Memory B cell (primary cell): ENCODE measurements around the gene TLR8.
"Not testable (repeated sequence)": the region's sequence is repeated elsewhere in the genome, so short reads cannot be mapped to it uniquely, and the experiment has no call there.

ENCODE experiments used
- ATAC-seq: fragments of 150-1000 bp; cut with Tn5 transposase; 2 replicates; pipeline ENCODE4 v1.10.0; 2021; ENCODE audit warnings: low read depth, mild to moderate bottlenecking, moderate library complexity
- DNase-seq, 2 donors: peaks; one replicate each; pipeline ENCODE4 v3.0.0; 2022; ENCODE audit warnings: low spot score in 2 of 2
- H3K27ac Mint-ChIP-seq: one replicate; pipeline ENCODE4 v1.8.0; 2022; ENCODE audit warnings: mild to moderate bottlenecking, moderate library complexity, mixed read lengths
- H3K27me3 Mint-ChIP-seq: one replicate; pipeline ENCODE4 v1.8.0; 2022; ENCODE audit warnings: mixed read lengths
- H3K36me3 Mint-ChIP-seq: one replicate; pipeline ENCODE4 v1.8.0; 2022; ENCODE audit warnings: mild to moderate bottlenecking, mixed read lengths
- H3K4me1 Mint-ChIP-seq: one replicate; pipeline ENCODE4 v1.8.0; 2022; ENCODE audit warnings: mixed read lengths
- H3K4me3 Mint-ChIP-seq: one replicate; pipeline ENCODE4 v1.8.0; 2022; ENCODE audit warnings: mild to moderate bottlenecking, moderate library complexity, mixed read lengths
- H3K9me3 Mint-ChIP-seq: one replicate; pipeline ENCODE4 v1.8.0; 2022; ENCODE audit warnings: mixed read lengths

Gene TLR8

DNA sequence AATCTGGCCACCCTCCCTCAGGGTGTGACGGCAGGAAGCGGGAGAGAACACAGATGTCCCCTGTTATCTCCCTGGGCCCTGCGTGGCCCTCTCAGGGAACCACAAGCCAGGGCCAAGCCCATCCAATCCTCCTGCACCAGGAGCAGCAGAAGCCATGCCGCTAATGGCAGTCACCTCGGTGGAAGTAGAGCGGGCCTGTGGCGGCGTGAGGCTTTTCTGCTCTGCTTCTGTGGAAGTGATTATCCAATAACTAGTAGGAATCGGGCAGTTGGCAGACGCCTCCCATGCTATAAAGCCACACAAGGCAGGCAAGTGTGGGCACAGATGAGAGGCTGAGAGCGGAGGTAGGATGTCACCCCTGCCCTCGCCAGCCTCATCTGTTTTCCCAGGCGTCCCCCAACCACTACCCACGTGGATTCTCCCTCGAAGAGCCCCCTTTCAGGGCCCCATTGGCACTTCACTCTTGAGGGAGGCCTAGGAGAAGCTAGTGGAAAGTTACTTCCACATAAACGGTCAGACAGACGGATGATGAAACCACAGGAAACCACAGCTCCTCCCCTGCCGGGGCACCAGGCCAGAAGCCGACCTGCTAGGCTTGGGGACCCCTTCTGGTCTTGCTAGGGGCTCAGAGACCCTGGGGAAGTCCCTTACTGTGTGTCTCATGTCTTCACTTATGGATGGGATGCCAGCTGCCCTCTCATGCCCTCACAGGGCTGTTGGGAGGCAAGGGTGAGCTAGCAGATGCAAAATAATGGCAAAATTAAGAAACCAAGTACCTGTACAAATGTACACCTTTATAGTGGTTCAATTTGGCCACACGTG is 49.7 kb downstream of the TLR8 start:
- no peaks in the 10 kb centered on the region for H3K36me3 Mint-ChIP-seq
- H3K4me1 Mint-ChIP-seq, result peaks cover 23% of the 10 kb centered on the region
- peak overlapping the region; percentile 97 for H3K27ac Mint-ChIP-seq
- ATAC-seq, result peak; percentile 54
- no peaks in the 10 kb centered on the region for H3K9me3 Mint-ChIP-seq
- peak in 1 of 2 donors; percentile 55 for DNase-seq
- no peaks in the 10 kb centered on the region for H3K27me3 Mint-ChIP-seq
- peak overlapping the region; percentile 79 for H3K4me3 Mint-ChIP-seq

DNA sequence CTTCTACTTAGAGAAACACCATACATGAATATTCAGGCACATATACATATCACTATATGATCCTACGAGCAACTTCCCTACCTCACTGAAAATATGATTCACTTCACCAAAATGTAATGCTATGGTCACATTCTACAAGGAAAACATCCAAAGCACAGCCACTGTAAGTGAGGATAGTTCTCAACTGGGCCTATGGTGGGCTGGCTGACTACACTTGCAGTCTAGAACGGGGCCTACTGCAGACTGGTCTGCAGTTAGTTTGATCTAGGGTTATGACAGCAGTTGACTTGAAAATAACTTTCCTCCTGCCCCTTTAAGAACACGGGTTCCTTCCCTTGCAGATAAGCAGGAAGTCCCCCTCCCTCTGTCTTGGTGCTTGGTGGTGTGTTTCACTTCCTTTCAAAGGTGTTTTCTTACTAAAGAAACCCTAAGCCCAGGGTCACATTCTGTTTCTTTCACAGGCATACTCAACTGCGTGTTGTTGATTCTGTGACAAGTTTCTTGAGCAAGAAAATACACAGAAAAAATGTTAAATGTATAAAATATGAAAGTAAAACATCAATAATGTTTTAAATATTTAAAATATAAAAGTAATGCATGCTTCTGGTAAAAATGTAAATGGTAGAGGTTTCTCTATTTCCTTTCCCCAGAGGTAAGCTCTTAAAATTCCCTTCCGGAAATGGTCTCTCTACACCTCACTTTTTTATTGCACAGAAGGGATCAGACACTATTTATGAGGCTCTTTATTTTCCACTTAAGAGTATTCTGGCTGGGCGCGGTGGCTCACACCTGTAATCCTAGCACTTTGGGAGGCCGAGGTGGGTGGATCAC is 50.5 kb downstream of the TLR8 start:
- peak overlapping the region; percentile 97 for H3K27ac Mint-ChIP-seq
- peaks cover 26% of the 10 kb centered on the region for H3K4me1 Mint-ChIP-seq
- H3K4me3 Mint-ChIP-seq, result peak overlapping the region; percentile 79
- ATAC-seq, result peak; percentile 85
- H3K27me3 Mint-ChIP-seq, result no peaks in the 10 kb centered on the region
- H3K36me3 Mint-ChIP-seq, result no peaks in the 10 kb centered on the region
- H3K9me3 Mint-ChIP-seq, result no peaks in the 10 kb centered on the region
- DNase-seq, result peak in 1 of 2 donors; percentile 46

DNA sequence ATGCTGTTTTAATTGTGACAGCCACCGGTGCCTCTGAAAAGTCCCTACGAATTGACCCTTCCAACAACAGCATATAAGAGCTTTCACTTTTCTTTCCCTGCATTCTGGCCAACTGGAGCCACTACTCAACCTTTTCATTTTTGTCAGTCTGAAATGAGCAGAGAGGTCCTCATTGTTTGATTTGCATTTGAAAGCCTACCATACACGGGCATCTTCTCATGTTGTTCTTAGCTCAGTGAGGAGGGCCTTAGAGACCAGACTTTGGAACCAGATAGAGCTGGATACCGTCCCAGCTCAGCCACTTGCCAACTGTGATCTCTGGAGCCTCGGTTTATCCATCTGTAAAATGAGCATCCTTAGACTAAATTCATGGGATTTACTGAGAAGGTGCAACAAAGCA is 51.6 kb downstream of the TLR8 start:
- DNase-seq (no peak), ATAC-seq (no peak)
- Mint-ChIP-seq H3K27me3 (no peaks in the 10 kb centered on the region), H3K9me3 (no peaks in the 10 kb centered on the region), H3K27ac (peak overlapping the region; percentile 97), H3K36me3 (no peaks in the 10 kb centered on the region), H3K4me1 (peaks cover 30% of the 10 kb centered on the region), H3K4me3 (peak overlapping the region; percentile 60)

DNA sequence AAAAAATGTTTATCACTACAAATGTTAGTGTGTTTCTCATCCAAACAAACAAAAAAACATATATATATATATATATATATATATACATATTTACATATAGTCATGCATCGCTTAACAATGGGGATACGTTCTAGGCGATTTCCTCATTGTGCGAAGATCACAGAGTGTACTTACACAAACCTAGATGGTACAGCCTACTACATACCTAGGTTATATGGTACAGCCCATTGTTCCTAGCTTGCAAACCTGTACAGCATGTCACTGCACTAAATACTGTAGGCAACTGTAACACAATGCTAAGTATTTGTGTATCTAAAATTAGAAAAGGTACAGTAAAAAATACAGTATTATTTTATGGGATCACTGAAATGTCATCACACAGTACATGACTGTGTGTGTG is 52.0 kb downstream of the TLR8 start:
- no peak overlapping the region for H3K4me3 Mint-ChIP-seq
- H3K9me3 Mint-ChIP-seq, result no peaks in the 10 kb centered on the region
- H3K4me1 Mint-ChIP-seq, result peaks cover 30% of the 10 kb centered on the region
- no peak for DNase-seq
- peak overlapping the region; percentile 97 for H3K27ac Mint-ChIP-seq
- H3K36me3 Mint-ChIP-seq, result no peaks in the 10 kb centered on the region
- ATAC-seq, result no peak
- H3K27me3 Mint-ChIP-seq, result no peaks in the 10 kb centered on the region

DNA sequence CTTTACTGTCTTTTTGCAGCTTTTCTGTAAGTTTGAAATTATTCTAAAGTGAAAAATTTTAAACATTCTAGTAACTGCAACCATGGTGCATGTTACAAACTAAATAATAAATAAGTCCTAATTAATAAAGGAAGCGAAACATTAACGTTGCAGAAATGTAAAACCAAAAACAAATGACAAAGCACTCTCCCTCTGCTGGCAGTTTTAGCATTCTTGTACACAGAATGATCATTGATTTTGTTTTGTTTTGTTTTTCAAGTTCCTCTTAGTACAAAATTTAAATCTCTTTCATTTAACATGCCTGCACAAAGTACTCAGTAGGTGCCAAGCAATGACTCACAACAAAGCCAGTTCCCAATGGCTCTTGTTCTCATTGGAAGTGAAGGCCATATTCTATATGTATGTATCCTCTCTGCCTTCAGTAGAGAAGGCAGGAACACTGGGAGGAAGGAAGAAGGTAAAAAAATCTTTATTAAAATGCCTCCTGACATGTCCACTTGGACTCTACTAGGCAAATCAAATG is 54.8 kb downstream of the TLR8 start:
- Mint-ChIP-seq H3K27me3 (no peaks in the 10 kb centered on the region), H3K9me3 (no peaks in the 10 kb centered on the region), H3K36me3 (no peaks in the 10 kb centered on the region), H3K4me3 (peak overlapping the region; percentile 34), H3K4me1 (peaks cover 27% of the 10 kb centered on the region), H3K27ac (peak overlapping the region; percentile 83)
- ATAC-seq (no peak), DNase-seq (no peak)

DNA sequence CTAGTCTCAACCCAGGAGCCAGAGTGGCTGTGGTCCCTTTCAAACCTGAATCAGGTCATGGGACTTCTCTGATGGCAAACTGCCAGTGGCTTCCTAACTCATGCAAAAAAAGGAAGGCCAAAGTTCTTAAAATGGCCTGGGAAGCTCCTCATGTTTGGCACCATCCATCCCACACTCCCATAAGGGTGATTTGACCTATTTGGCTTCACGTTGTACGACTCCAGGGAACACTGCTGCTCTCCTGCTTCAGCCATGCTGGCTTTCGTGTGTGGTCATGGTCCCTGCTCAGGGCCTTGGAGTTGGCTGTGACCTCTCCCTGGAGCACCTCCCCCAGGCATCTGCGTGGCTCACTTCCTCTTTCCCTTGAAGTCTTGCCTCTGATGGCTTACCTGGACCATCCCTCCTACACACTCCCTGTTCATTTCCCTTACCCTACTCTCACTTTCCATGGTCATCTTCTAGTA is 55.7 kb downstream of the TLR8 start:
- H3K27ac Mint-ChIP-seq, result peak overlapping the region; percentile 83
- H3K27me3 Mint-ChIP-seq, result no peaks in the 10 kb centered on the region
- ATAC-seq (no peak), DNase-seq (no peak)
- no peaks in the 10 kb centered on the region for H3K36me3 Mint-ChIP-seq
- no peak overlapping the region for H3K4me3 Mint-ChIP-seq
- no peaks in the 10 kb centered on the region for H3K9me3 Mint-ChIP-seq
- peaks cover 22% of the 10 kb centered on the region for H3K4me1 Mint-ChIP-seq

DNA sequence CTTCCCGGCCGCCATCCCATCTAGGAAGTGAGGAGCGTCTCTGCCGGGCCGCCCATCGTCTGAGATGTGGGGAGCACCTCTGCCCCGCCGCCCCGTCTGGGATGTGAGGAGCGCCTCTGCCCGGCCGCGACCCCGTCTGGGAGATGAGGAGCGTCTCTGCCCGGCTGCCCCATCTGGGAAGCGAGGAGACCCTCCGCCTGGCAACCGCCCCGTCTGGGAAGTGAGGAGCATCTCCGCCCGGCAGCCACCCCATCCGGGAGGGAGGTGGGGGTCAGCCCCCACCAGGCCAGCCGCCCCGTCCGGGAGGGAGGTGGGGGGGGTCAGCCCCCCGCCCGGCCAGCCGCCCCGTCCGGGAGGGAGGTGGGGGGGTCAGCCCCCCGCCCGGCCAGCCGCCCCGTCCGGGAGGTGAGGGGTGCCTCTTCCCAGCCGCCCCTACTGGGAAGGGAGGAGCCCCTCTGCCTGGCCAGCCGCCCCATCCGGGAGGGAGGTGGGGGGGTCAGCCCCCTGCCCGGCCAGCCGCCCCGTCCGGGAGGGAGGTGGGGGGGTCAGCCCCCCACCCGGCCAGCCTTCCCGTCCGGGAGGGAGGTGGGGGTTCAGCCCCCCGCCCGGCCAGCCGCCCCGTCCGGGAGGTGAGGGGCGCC is 56.9 kb downstream of the TLR8 start:
- H3K27me3 Mint-ChIP-seq, DNase-seq, H3K9me3 Mint-ChIP-seq, H3K36me3 Mint-ChIP-seq, H3K27ac Mint-ChIP-seq, H3K4me3 Mint-ChIP-seq, ATAC-seq: not testable (repeated sequence)
- peaks cover 22% of the 10 kb centered on the region for H3K4me1 Mint-ChIP-seq

DNA sequence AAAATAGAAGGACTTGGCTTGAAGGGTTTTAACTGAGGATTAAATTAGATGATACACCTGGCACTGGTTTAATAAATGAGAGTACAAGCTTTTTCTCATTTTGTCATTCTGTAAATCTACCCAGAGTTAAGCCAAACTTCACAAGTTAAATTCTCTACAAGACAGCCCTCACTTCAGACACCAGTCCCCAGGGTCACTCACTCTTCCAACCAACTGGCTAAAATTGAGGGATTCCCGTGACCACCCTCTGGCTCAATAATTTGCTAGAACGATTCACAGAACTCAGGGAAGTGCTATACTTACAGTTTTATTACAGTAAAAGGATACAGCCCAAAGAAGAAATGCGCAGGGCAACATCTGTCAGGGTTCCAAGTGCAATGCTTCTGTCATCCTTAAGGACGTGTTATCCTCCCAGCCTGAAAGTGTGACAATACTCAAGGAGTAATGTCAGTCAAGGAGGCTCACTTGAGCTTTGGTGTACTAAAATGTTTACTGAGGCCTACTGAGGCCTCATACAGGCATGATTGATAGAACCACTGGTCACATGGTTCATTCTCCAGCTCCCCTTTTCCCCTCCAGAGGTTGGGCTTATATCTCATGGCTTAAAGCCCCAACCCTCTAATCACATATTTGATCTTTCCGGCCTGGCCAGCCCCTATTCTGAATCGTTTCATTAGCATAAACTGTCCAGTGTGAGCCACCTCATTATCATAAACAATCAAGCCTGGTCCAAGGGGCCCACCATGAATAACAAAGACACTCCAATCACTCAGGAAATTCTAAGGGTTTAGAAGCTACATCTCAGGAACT is 58.9 kb downstream of the TLR8 start:
- H3K4me1 Mint-ChIP-seq, result peaks cover 21% of the 10 kb centered on the region
- H3K27ac Mint-ChIP-seq, result peak overlapping the region; percentile 38
- DNase-seq (no peak), ATAC-seq (no peak)
- no peaks in the 10 kb centered on the region for H3K9me3 Mint-ChIP-seq
- no peaks in the 10 kb centered on the region for H3K36me3 Mint-ChIP-seq
- no peaks in the 10 kb centered on the region for H3K27me3 Mint-ChIP-seq
- H3K4me3 Mint-ChIP-seq, result no peak overlapping the region

DNA sequence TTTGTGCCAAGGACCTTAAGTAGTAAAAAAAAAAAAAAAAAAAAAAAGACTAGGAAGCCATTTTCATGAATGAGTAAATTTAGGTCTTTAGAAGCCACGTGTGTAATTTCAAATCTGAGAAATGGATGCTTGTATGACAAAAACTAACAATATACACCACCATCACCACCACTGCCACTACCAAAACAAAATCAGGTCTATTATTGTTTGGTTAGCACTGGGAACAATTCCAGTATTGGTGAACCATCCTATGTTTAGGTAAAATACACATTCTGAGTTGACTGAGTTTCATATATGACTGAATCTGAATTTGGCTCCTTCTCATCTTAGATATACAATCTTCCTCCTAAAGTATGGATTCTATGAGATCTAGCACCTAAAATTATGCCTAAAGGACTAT is 59.7 kb downstream of the TLR8 start:
- DNase-seq, result no peak
- Mint-ChIP-seq H3K4me3 (no peak overlapping the region), H3K9me3 (no peaks in the 10 kb centered on the region), H3K27ac (no peak overlapping the region), H3K4me1 (peaks cover 26% of the 10 kb centered on the region), H3K27me3 (no peaks in the 10 kb centered on the region), H3K36me3 (no peaks in the 10 kb centered on the region)
- ATAC-seq, result no peak

DNA sequence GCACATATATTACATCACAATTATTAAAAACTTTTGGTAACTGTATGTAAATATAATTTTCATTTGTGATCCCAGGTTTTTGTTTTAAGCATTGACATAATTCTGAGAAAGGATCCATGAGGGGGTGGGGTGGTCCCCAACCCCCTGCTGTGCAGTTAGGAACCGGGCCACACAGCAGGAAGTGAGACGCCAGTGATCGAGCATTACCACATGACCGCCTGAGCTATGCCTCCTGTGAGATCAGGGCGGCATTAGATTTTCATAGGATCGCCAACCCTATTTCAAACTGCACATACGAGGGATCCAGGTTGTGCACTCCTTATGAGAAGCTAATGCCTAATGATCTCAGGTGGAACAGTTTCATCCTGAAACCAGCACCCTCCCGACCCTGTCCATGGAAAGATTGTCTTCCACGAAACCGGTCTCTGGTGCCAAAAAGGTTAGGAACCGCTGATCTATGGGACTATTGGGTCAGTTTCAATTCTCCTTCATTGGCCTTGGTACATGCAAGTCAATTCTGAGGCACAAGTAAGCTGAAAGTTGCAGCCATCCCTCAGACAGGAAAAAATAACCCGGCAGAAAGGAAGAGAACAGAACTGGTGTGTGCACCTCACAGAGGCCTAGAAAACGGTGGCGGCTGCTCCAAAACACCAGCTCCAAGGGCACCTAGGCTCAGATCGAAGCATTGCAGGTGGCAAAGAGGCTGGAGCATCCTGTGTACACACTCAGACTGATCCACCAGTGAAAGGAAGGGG is 61.5 kb downstream of the TLR8 start:
- peaks cover 30% of the 10 kb centered on the region for H3K4me1 Mint-ChIP-seq

DNA sequence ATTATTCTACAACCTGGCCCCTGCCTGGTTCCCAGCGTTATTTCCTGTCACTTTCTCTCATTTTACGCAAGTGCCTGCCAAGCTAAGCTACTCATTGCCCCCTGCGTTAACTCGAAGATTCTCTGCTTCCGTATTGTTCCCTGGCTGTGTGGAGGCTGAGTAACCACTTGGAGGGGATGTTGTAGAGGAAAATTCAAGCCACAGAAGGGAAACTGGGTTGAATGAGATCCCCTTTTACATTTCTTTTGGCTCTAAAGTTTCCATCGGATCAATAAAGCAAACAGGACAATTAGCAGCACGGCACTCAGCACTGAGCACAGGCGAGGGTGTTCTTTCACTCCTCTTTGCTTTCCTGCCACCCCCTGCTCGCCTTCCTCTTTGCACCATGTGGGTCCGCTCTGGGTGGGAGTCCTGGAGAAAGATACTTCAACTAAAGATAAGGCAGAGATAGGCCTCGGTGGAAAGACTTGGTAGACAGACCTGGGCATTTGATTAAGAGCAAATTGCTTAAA is 64.3 kb downstream of the TLR8 start:
- no peaks in the 10 kb centered on the region for H3K27me3 Mint-ChIP-seq
- DNase-seq (no peak), ATAC-seq (peak; percentile 37)
- H3K27ac Mint-ChIP-seq, result peak overlapping the region; percentile 93
- no peaks in the 10 kb centered on the region for H3K9me3 Mint-ChIP-seq
- H3K4me1 Mint-ChIP-seq, result peaks cover 30% of the 10 kb centered on the region
- peak overlapping the region; percentile 90 for H3K4me3 Mint-ChIP-seq
- peaks cover under 1% of the 10 kb centered on the region for H3K36me3 Mint-ChIP-seq

More for the DNA sequence above, 61.5 kb downstream of the TLR8 start:
- Mint-ChIP-seq H3K27ac (peak overlapping the region; percentile 87), H3K9me3 (no peaks in the 10 kb centered on the region), H3K36me3 (no peaks in the 10 kb centered on the region), H3K4me3 (peak overlapping the region; percentile 17), H3K27me3 (no peaks in the 10 kb centered on the region)
- DNase-seq, result no peak
- peak; percentile 33 for ATAC-seq

DNA sequence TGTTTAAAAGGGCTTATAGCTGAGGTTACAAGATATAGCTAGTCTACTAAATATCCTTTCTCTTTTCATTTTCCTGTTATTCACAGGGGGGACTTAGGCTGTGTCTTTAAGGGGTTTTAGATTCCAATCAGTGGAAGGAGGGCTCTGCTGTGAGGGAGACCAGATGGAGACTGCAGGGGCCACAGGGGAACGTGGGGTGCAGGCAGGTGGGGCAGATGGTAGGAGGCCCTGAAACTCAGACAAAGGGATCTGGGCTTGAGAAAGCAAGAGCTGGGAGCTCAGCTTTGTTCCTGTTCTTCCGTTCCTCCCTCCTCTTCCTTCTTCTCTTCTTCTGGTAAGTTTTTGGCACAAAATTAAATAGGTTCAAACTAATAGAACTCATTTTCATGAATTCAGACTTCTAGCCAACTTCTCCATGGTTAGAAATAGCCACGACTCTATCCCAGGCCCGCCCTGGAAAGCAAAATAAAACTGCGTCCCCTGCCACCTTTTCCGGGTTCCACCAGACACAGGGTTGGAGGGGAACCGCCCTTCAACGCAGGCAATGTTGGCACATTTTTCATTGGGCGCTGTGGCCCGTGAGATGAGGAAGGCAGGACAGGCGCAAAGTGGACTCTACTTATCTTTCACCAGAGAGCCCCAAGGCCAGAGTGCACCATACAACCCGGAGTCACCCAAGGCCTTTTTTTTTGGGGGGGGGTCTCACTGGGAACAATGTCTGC is 65.0 kb downstream of the TLR8 start:
- ATAC-seq (no peak), DNase-seq (no peak)
- Mint-ChIP-seq H3K4me3 (peak overlapping the region; percentile 90), H3K27me3 (no peaks in the 10 kb centered on the region), H3K4me1 (peaks cover 29% of the 10 kb centered on the region), H3K36me3 (peaks cover 5% of the 10 kb centered on the region), H3K27ac (peak overlapping the region; percentile 93), H3K9me3 (no peaks in the 10 kb centered on the region)
